LHCN-M2 (cell line): ENCODE data around the gene FGF7. TPM values are rescaled to one million over a fixed set of nuclear protein-coding genes. Genes with fewer than 3 reads are reported as not detected.
"Not testable (repeated sequence)": the region's sequence is repeated elsewhere in the genome, so short reads cannot be mapped to it uniquely, and the experiment has no call there.

Source experiments
- DNase-seq: peaks from one replicate; pipeline ENCODE4 v3.0.0-alpha.2; 2012; ENCODE audit warnings: low read depth
- polyA plus RNA-seq: library from polyadenylated mRNA; unstranded; fragments of >200 nt; gene quantifications from one replicate; pipeline ENCODE4 v1.2.1, GENCODE V29; 2012; ENCODE audit warnings: missing spikeins
- total RNA-seq: library from RNA; depleted of rRNA; stranded (reverse); fragments of >200 nt; gene quantifications from 2 replicates; pipeline ENCODE4 v1.2.3, GENCODE V29; 2014; rRNA removed

The FGF7 gene, protein sequence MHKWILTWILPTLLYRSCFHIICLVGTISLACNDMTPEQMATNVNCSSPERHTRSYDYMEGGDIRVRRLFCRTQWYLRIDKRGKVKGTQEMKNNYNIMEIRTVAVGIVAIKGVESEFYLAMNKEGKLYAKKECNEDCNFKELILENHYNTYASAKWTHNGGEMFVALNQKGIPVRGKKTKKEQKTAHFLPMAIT
- 6.5 and 7.9 TPM in 2 replicates for total RNA-seq
- polyA plus RNA-seq: 5.0 TPM

GRCh38 chr15:49423021-49423420 is at the start of gene FGF7:
Gene FGF7 (plus strand): TSS chr15:49423242. CDS start chr15:49424298, 1,056 bp downstream.
- DNase-seq: peak; percentile 73

DNA sequence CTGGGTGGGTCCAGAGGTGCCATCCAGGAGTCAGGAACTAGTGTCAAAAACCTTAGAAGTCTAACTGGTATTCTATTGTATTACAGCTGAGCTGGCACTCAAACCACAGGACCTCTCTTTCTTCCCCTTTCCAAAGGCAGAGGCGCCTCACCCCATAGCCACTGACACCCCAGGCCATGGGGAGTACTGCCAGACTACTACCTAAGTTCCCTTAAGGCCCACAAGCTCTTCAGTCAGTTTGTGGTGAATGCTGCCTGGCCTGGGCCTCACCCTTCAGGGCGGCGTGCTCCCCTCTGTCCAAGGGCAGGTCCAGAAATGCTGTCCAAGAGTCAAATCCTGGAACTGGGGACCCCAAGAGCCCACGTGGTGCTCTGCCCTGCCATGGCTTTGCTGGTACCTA is 43.0 kb upstream of the FGF7 start:
- no peak for DNase-seq

GRCh38 chr15:49380912-49381311 is 42.1 kb upstream of the FGF7 start:
- peak; percentile 6 for DNase-seq

- no peak for DNase-seq
These were observed 40.6 kb upstream of the FGF7 start for GRCh38 chr15:49382394-49382793.

- peak; percentile 7 for DNase-seq
These were observed 39.8 kb upstream of the FGF7 start for GRCh38 chr15:49383266-49383665.

- no peak for DNase-seq
These were observed 35.6 kb upstream of the FGF7 start for GRCh38 chr15:49387471-49387870.

GRCh38 chr15:49402515-49403296 is 20.3 kb upstream of the FGF7 start:
- not testable (repeated sequence) for DNase-seq

GRCh38 chr15:49406352-49407118 is 16.5 kb upstream of the FGF7 start:
- DNase-seq: no peak

GRCh38 chr15:49410641-49411040 is 12.4 kb upstream of the FGF7 start:
- DNase-seq: no peak

GRCh38 chr15:49412797-49413196 is 10.2 kb upstream of the FGF7 start:
- DNase-seq: no peak

- DNase-seq: no peak
These were observed 7.9 kb upstream of the FGF7 start for GRCh38 chr15:49415149-49415548.

DNA sequence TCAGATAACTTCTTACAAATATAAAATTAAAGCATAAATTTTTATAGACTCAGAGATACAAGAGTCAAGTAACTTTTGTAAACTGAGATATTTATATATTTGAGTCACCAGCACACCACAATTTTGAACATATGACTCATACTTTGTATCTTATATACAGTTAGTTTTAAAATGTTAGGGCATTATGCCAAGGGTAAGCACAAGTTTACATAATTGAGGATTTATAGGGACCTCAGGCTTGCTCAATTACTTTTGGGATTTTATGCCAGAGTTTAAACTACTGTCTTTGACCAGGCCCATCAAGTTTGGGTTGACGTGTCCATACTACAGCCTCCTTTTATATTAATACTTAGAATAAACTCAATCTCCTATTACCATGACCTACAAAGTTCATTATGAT is 7.4 kb upstream of the FGF7 start:
- DNase-seq: peak; percentile 71

DNA sequence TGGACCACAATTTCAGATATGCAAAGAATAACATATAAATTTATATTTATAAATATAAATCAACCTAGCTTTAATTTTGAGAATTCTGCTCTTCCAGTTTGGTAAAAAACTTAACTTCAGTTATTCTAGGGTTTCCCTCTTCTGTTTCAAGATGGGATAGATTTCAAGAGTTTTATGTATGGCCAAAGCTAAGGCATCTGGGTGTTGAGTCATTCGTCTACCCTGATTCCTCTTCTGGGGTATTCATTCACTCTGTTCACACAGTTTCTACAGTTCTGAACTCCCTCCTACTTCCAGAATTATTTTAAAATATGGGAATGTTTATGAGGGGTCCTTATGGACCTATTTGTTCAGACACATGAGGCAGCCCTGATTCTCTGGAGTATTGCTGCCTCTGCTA is 4.2 kb upstream of the FGF7 start:
- no peak for DNase-seq

- DNase-seq: peak; percentile 82
These were observed 1.1 kb upstream of the FGF7 start for GRCh38 chr15:49421991-49422390.

DNA sequence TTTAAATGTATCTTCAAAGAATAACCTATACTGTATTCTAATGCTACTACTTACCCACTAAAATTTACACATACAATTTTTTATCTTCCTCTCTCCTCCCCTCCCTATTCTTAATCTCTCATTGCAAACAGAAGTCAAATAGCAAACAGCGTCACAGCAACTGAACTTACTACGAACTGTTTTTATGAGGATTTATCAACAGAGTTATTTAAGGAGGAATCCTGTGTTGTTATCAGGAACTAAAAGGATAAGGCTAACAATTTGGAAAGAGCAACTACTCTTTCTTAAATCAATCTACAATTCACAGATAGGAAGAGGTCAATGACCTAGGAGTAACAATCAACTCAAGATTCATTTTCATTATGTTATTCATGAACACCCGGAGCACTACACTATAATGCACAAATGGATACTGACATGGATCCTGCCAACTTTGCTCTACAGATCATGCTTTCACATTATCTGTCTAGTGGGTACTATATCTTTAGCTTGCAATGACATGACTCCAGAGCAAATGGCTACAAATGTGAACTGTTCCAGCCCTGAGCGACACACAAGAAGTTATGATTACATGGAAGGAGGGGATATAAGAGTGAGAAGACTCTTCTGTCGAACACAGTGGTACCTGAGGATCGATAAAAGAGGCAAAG is 984 bp downstream of the FGF7 start:
- no peak for DNase-seq

DNA sequence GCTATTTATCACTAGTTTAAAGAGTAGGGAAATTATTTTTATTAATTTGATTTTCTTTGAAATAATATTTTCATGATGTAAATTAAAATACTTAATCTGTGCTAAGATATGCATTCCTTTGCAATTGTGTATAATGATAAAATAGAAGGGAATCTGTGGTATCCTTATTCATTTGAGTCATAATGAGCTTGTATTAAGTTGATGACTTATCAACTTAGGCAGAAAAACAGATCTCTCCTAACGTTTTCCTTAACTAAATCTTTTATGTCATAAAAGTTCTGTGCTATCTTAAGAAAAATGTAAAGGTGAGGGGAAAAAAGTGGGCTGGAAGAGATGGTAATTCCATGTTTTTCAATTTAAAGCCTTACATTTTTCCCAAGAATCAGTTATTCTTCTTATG is 1.9 kb downstream of the FGF7 start:
- no peak for DNase-seq

- no peak for DNase-seq
These were observed 4.3 kb downstream of the FGF7 start for GRCh38 chr15:49427372-49427771.

DNA sequence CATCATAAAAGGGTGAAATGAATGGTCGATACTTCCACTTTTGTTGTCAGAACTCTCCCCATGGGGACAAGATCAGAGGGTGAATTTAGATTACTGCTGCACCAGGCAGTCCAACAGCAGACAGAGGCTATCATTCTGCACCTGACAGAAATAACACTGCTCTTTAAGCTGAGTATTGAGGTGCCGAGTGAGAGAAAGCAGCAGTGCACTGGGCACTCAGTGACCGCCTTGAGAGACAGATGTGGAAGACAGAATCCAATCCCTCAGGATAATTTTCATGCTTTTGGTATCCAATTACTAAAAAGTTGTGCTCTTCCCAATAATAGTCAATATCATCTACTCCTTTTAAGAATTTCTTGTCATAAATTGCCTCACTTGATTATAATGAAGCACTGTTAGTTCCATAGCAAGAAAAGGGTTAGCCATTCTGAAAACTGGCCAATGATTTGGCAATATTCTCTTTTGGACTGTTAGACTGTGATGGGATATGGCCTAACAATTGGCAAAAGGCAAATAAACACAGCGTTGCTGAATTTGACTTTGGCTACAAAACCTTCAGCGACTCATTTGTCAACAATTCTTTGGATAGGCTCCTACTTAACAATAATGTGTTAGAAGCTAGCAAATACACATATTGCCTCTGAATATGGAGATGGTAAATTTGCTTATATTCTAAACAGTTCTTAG is 5.5 kb downstream of the FGF7 start:
- DNase-seq: no peak

GRCh38 chr15:49430046-49430445 is 7.0 kb downstream of the FGF7 start:
- DNase-seq: no peak

GRCh38 chr15:49435174-49435573 is 12.1 kb downstream of the FGF7 start:
- DNase-seq: peak; percentile 81

DNA sequence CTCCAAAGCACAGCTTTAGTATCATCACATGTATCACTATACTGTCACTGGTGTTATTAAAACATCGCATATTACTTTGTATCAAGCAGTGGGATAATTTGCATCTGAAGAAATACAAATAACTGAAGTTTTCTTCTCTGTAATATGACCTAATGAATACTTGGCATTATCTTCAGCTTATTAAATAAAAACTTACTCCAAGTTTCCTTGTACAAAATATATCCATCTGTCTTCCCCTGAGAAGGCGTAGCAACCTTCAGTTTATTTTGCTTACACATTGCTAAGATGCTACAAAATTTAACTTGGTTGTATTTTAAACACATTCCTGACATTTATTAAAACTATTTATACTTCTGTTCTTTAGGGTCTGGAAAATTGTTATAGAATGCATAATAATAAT is 13.7 kb downstream of the FGF7 start:
- DNase-seq: no peak
